Measurements from ENCODE around the gene LEAP2.

LEAP2 gene

GRCh38 chr5:132877938-132878337, 4.5 kb downstream of the LEAP2 start:
- DNase-seq: peak in 4 of 14 donors; percentile 5 to 25 (median 10)

DNA sequence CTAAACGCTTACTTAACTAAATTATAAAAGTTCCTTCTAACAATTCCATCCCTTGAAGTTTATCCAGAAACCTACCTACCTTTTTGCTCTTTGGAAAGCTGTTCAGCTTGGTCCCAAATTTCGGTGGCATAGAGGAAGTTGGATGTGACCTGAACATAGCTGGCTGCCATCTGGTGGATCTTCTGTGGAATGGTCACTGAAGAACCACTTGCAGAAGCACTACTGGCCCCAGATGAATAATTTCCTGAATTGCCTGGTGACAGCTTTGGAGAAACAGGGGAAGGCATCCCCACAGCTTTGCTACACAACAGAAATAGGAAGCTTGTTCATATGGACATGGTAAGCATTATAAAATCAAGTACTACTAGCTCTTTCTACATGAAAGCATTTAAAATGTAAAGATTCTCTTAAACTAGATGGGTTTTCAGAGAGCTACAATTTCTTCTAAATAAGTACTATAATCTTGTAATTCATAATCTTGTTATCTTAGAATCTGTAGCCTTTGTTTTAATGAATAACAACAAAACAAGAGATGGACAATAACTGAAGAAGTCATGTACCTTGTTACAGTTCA, 9.9 kb downstream of the LEAP2 start:
- DNase-seq: peak in 10 of 14 donors; percentile 9 to 41 (median 16)

DNA sequence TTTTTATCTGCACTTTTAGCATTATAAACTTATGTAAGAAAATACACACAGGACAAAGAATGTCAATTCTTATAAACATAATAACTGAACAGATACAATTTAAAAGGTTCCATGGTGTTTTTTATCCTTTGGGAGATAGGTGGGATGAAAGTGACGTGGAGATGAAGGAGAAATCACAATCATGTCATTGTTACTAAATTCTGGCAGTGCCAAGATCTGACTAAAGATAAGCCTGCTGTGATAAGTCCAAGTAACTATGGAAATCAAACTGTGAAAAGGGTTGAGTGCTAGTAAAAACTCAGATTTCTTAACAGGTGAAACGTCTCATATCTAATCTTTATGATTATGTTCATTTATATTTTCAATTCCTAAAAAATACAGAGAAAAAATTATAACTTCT, 11.1 kb downstream of the LEAP2 start:
- no peak for DNase-seq

DNA sequence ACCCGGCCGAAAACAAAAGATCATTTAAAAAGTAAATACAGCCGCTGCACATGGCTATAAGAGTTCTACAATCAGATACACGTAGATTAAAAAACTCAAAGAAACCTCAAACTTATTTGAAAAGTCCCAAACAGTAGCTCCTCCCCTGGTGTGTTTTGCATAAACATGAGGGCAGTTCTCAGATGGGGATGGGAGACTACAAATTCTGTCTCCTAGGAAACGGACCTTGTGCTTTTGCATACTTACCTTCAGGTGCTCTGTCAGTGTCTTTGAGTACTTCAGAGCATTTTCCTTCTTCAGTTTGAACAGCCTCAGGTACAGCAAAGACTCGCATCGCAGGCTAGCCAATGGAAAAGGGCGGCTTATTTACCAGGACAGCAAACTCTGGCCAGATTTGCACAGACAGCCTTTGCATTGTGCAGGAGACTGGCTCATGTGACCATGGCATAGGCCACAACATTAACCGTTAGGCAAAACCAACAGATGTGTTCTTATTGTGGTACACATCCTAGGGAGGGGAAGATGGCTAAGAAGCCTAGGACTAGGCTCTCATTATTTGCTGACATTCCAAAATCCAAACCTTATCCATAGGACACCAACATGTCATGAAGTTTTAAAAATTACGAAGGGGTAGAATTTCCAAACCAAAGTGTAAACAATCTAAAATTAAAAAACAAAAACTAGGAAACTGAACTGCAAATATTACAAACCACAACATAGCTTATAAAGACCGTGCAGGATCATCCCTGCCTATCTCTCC, 12.8 kb downstream of the LEAP2 start:
- no peak for DNase-seq

DNA sequence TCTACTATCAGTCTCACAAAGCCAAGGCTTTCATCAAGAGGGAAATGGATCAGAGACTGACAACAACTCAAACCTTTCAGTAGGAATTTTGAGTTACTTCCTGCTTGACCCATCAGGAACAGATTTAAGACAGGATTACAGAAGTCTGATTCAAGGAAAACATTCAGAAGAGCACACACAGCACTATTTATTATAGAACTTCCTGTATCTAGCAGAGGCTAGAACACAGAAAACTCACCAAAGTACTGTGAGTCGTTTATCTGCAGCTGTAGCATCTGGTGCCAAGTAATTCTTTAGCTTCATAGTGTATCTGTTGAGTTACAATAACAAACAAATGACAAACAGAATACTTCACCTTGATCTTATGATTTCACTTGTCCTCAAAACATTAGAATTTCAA, 13.8 kb downstream of the LEAP2 start:
- DNase-seq: no peak

DNA sequence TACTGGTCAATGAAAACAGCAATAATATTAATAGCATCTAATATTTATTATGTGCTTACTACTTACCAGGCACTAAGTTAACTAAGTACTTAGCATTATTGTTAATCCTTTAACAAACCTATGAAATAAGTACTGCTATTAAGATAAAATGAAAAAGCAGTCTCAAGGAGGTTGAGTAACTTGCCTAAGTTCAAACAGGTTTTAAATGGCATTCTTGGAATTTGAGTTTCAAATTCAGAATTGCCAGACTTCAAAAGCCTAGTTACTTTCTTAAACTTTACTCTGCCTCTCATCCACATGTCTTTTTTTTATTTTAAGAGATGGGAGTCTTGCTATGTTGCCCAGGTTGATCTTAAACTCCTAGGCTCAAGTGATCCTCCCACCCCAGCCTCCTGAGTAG, 16.0 kb downstream of the LEAP2 start:
- DNase-seq: no peak

- no peak for DNase-seq
Observed at GRCh38 chr5:132890817-132891216, 17.3 kb downstream of the LEAP2 start.

- DNase-seq: no peak
Observed at GRCh38 chr5:132895719-132896305, 22.3 kb downstream of the LEAP2 start.

DNA sequence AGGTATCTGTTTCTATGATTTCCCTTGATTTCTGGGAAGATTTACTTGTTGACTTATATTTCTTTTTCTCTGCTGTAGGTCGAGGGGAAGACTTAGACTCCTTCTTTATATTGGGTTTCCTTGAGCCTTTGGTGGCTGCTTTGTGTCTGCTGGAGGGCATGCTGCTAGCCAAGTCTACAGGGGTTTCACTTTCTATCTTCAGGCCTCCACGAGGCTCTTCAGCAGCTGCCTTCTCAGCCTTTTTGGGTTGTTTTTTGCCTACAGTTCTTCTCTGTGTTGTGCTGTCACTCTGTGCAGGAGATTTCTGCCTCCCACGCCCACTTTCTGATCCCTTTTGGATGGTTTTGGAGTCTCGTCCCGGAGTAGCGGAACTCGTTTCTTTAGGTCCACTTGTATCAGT, 23.2 kb downstream of the LEAP2 start:
- no peak for DNase-seq

DNA sequence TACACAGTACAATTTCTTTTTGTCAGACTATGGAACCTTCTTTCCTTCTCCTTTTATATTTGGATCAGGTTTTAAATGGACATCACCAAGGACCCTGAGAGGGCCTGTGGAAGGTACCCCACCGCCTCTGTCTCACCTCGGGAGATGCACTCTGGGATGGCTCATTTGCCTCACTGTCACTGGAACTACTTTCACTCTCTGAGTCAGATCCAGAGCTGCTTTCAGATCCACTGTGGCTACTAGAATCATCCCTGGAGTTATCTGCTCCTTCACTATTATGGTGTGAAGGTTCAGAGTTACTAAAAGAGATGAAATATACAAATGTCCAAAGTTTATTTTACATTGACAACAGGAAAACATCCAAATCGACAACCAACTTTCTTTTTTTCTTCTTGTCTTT, 24.6 kb downstream of the LEAP2 start:
- DNase-seq: no peak

DNA sequence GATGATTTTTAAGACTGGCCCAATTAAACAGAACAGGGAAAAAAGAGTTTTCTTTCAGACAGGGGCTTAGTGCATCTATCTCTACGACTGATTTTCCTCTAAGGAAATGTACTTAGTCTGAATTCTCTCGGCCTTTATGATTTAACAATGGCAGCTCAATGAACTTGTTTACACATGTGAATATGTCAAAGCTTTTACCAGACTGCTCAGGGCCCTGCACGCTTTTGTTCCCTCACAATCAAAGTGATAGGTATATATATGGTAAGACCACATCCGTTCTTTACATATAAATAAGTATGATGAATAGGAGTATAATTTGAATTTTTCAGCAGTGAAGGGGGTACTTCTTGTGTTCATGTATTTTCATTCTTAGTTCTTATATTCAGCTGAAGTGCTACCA, 27.6 kb downstream of the LEAP2 start:
- no peak for DNase-seq

GRCh38 chr5:132901730-132902129, 28.3 kb downstream of the LEAP2 start:
- DNase-seq: no peak

DNA sequence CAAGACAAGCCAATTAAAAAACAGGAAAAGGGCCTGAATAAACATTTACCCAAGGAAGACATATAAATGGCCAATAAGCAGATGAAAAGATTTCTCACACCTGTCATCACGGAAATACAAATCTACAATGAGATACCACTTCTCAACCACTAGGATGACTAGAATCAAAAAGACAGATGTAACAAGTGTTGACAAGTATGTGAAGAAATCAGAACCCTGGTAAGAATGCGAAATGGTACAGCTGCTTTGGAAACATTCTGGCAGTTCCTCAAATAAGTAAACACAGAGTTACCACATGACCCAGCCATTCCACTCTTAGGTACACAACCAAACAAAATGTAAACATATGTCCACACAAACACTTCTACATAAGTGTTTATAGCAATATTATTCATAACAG, 32.5 kb downstream of the LEAP2 start:
- DNase-seq: no peak

GRCh38 chr5:132907161-132907560, 33.7 kb downstream of the LEAP2 start:
- DNase-seq: no peak

DNA sequence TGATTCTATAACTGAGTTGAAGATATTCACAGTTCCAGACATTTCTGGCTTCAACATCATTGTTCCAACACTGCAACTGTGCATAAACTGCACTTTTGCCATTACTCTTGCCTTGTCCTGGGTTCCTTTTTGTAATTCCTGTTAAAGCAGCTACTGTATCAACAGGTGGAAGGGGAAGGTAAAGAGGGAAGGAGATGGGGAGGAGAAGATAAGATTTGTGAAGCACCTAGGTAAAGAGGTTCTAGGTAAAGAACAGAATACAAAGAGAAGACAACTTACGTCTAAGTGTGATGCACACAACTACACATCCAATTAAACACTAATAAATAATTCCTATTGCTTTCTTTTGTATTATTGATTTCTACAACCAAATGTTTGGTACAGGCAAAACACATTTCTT, 36.2 kb downstream of the LEAP2 start:
- no peak for DNase-seq

DNA sequence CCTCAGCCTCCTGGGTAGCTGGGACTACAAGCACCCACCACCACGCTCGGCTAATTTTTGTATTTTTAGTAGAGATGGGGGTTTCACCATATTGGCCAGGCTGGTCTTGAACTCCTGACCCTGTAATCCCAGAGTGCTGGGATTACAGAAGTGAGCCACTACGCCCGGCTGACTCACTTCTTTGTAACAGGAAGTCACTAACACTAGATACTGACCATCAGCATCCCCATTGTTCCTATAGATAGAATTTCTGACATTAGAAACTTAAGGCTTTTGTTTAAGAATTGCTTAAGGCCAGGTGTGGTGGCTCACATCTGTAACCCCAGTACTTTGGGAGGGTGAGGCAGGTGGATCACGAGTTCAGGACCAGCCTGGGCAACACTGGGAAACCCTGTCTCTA, 42.2 kb downstream of the LEAP2 start:
- DNase-seq: no peak

GRCh38 chr5:132916086-132916485, 42.6 kb downstream of the LEAP2 start:
- no peak for DNase-seq
